Activated CD4-positive, alpha-beta T cell treated with anti-CD3 and anti-CD28 coated beads, Interleukin-2, Interleukin-4, amounts not matched to agents 100 ng/mL and 50 ng/mL, durations not matched to agents 16 hours and 8 hours (primary cell): ENCODE data around the gene LY6G5B.

Experiments used
- DNase-seq: peaks from one replicate; pipeline ENCODE4 v3.0.0-alpha.2; 2020; ENCODE audit warnings: low spot score

The LY6G5B gene

GRCh38 chr6:31715022-31715958 is 45.5 kb downstream of the LY6G5B start, which contains the start of gene LY6G6D:
LY6G6D (plus strand) TSS chr6:31715348; CDS start chr6:31715356, 8 bp downstream.
- no peak for DNase-seq

GRCh38 chr6:31717499-31718222 is 47.9 kb downstream of the LY6G5B start:
- DNase-seq, result no peak

- no peak for DNase-seq
These were observed 48.5 kb downstream of the LY6G5B start for GRCh38 chr6:31718265-31718664.

GRCh38 chr6:31719001-31719400 is 49.2 kb downstream of the LY6G5B start:
- DNase-seq, result no peak

- no peak for DNase-seq
These were observed 50.5 kb downstream of the LY6G5B start for GRCh38 chr6:31720196-31720770.

- no peak for DNase-seq
These were observed 51.7 kb downstream of the LY6G5B start, which contains the start of gene LY6G6C for GRCh38 chr6:31721351-31722020. LY6G6C (minus strand) TSS chr6:31721746; CDS start chr6:31721679, 67 bp downstream.

GRCh38 chr6:31722173-31722572 is 52.4 kb downstream of the LY6G5B start:
- no peak for DNase-seq
